ENCODE results near the gene CXorf38. TPM values are rescaled to one million over a fixed set of nuclear protein-coding genes. Genes with fewer than 3 reads are reported as not detected.

Gene CXorf38
- total RNA-seq, 1 experiment from 2014 or later = 10.5 TPM

GRCh38 chrX:40684092-40684491 lies 36.7 kb upstream of the CXorf38 start:
- Histone ChIP-seq H3T11ph (ENCODE audit: low read length) (no peak overlapping the region), H3K79me2 (ENCODE audit: insufficient read depth, low read length) (no peaks in the 10 kb centered on the region), H3K4ac (ENCODE audit: low read depth, low read length) (no peak overlapping the region), H2BK15ac (ENCODE audit: low read depth, low read length) (no peak overlapping the region), H3K79me1 (ENCODE audit: insufficient read depth, low read depth, low read length, poor library complexity, severe bottlenecking) (no peaks in the 10 kb centered on the region), H3K27ac (ENCODE audit: insufficient read length, low read depth, low read length) (no peak overlapping the region), H2BK12ac (ENCODE audit: insufficient read length, low read depth, low read length) (no peak overlapping the region), H2AFZ (ENCODE audit: low read length) (no peak overlapping the region), H3K14ac (ENCODE audit: insufficient read depth, low read length) (no peak overlapping the region), H3K23ac (ENCODE audit: insufficient read length, low read depth, low read length) (no peak overlapping the region), H4K91ac (ENCODE audit: insufficient read length, low read depth, low read length) (no peak overlapping the region), H2BK120ac (ENCODE audit: low read depth, low read length, poor library complexity, severe bottlenecking) (no peak overlapping the region), H3K4me1 (ENCODE audit: insufficient read depth, low read length) (no peaks in the 10 kb centered on the region), H3K4me2 (ENCODE audit: insufficient read depth, insufficient read length, low read length) (no peak overlapping the region), H3K18ac (ENCODE audit: insufficient read length, low read depth, low read length) (no peak overlapping the region), H2BK20ac (ENCODE audit: low read depth, low read length, poor library complexity, severe bottlenecking) (no peak overlapping the region), H3K9me3 (ENCODE audit: control insufficient read depth, low read depth, low read length) (no peaks in the 10 kb centered on the region), H2BK5ac (ENCODE audit: insufficient read length, low read length) (no peak overlapping the region), H3K9ac (ENCODE audit: extremely low read depth, insufficient read length, low read length) (no peak overlapping the region), H4K8ac (replicated peaks; ENCODE audit: insufficient read length, low read depth, low read length) (no peak overlapping the region), H3K23me2 (ENCODE audit: insufficient read length, low read depth, low read length, poor library complexity, severe bottlenecking) (no peaks in the 10 kb centered on the region), H4K20me1 (ENCODE audit: control insufficient read depth, insufficient read depth, insufficient read length) (no peaks in the 10 kb centered on the region), H3K27me3 (ENCODE audit: insufficient read depth, low read length) (no peaks in the 10 kb centered on the region), H2AK5ac (ENCODE audit: insufficient read length, low read length) (no peak overlapping the region), H3K56ac (ENCODE audit: insufficient read length, low read depth, low read length) (no peak overlapping the region), H4K5ac (ENCODE audit: insufficient read length, low read depth, low read length) (no peak overlapping the region)
- Mint-ChIP-seq H3K4me1 (peaks cover 0 to 7% of the 10 kb centered on the region in 2 experiments; a peak in 3 of 4 replicates), H3K4me3 (no peak overlapping the region), H3K9me3 (peaks cover 41% of the 10 kb centered on the region in 2 experiments), H3K27me3 (ENCODE audit: low read depth) (no peaks in the 10 kb centered on the region), H3K27ac (no peak overlapping the region), H3K36me3 (ENCODE audit: insufficient read depth in 1 of 3, low read depth in 3 of 3) (peaks cover 38 to 87% (median 78%) of the 10 kb centered on the region in 3 experiments)
- TF ChIP-seq CTCF (conservative IDR thresholded peaks at IDR 0.05) = no peak
- no CpG with 5 or more reads among the region's 1 CpG for WGBS (ENCODE audit: extremely low coverage, insufficient read length, low lambda C conversion rate)
- no peak for DNase-seq
